CD4-positive, alpha-beta memory T cell (primary cell): ENCODE data around the gene FNDC10. TPM values are rescaled to one million over a fixed set of nuclear protein-coding genes. Genes with fewer than 3 reads are reported as not detected.
A peak's percentile ranks its signal among the peaks of the same experiment; 100 is the strongest.

Experiments
- CTCF ChIA-PET: fragments of 350-600 bp; sonication (Branson Sonifier 250); formaldehyde crosslinking; loops from one replicate; lab custom pipeline; 2021; ENCODE audit warnings: inconsistent platforms; ENCODE audit not compliant: partially characterized antibody; lab: Charles Lee
- POLR2A ChIA-PET: fragments of 350-600 bp; sonication (Branson Sonifier 250); formaldehyde crosslinking; loops from one replicate; lab custom pipeline; 2021; ENCODE audit not compliant: partially characterized antibody; lab: Charles Lee
- DNase-seq, 5 donors: peaks; one replicate each; pipeline versions ENCODE4 v3.0.0 to v3.0.0-alpha.2; 2020 to 2022; ENCODE audit warnings: mixed read lengths in 1 of 5
- H3K27ac ChIP-seq: one replicate; pipeline ENCODE4 v1.7.0; 2013; ENCODE audit warnings: low read depth, low read length
- H3K27me3 ChIP-seq: 2 replicates; pipeline ENCODE4 v1.7.0; 2013; ENCODE audit warnings: mild to moderate bottlenecking, low read length, moderate library complexity; ENCODE audit not compliant: insufficient read depth
- H3K36me3 ChIP-seq: 2 replicates; pipeline ENCODE4 v1.7.0; 2013; ENCODE audit warnings: mild to moderate bottlenecking, low read length, moderate library complexity; ENCODE audit not compliant: insufficient read depth
- H3K4me1 ChIP-seq: 2 replicates; pipeline ENCODE4 v1.7.0; 2013; ENCODE audit warnings: mild to moderate bottlenecking, low read length, moderate library complexity; ENCODE audit not compliant: insufficient read depth
- H3K4me3 ChIP-seq, 2 donors: one replicate each; pipeline ENCODE4 v1.7.0; 2013; ENCODE audit warnings: low read length in 2 of 2, mild to moderate bottlenecking in 1 of 2
- H3K9me3 ChIP-seq, 2 donors: one replicate each; pipeline ENCODE4 v1.7.0; 2013; ENCODE audit warnings: low read length in 2 of 2, control low read depth in 1 of 2; ENCODE audit not compliant: control insufficient read depth in 1 of 2
- H3K27ac Mint-ChIP-seq, 7 donors: one replicate each; pipeline ENCODE4 v1.8.0; 2020 to 2021; ENCODE audit warnings: mixed read lengths in 7 of 7, mild to moderate bottlenecking in 6 of 7, inconsistent platforms in 3 of 7, moderate library complexity in 3 of 7
- H3K27me3 Mint-ChIP-seq, 2 donors: one replicate each; pipeline ENCODE4 v1.8.0; 2020 to 2021; ENCODE audit warnings: mixed read lengths in 2 of 2
- H3K36me3 Mint-ChIP-seq, 2 donors: one replicate each; pipeline ENCODE4 v1.8.0; 2020 to 2021; ENCODE audit warnings: mixed read lengths in 2 of 2, inconsistent platforms in 1 of 2, mild to moderate bottlenecking in 1 of 2
- H3K4me1 Mint-ChIP-seq, 4 donors: one replicate each; pipeline ENCODE4 v1.8.0; 2020 to 2021; ENCODE audit warnings: mixed read lengths in 4 of 4, mild to moderate bottlenecking in 1 of 4
- H3K4me3 Mint-ChIP-seq, 8 donors: one replicate each; pipeline ENCODE4 v1.8.0; 2020 to 2021; ENCODE audit warnings: mixed read lengths in 8 of 8, mild to moderate bottlenecking in 7 of 8, moderate library complexity in 6 of 8, inconsistent platforms in 3 of 8
- H3K9me3 Mint-ChIP-seq, 8 donors: one replicate each; pipeline ENCODE4 v1.8.0; 2020 to 2021; ENCODE audit warnings: mixed read lengths in 8 of 8, mild to moderate bottlenecking in 5 of 8, inconsistent platforms in 3 of 8, moderate library complexity in 1 of 8
- intact Hi-C: fragments of 100-400 bp; cut with micrococcal nuclease; formaldehyde crosslinking; loops from one replicate; pipeline ENCODE4 v1.15.1; 2023
- polyA plus RNA-seq, 2 donors: library from polyadenylated mRNA; unstranded; fragments of 300-500 nt; fragmentation: Illumina TruSeq; gene quantifications; one replicate each; pipeline ENCODE4 v1.2.3, GENCODE V29; 2021
- total RNA-seq, 2 experiments: library from RNA; stranded (reverse); gene quantifications; one replicate each; pipeline ENCODE4 v1.2.3, GENCODE V29; 2021

Gene FNDC10
- total and polyA plus RNA-seq, 4 experiments from 2014 or later = 0.72 to 2.9 (median 2.0) TPM

DNA sequence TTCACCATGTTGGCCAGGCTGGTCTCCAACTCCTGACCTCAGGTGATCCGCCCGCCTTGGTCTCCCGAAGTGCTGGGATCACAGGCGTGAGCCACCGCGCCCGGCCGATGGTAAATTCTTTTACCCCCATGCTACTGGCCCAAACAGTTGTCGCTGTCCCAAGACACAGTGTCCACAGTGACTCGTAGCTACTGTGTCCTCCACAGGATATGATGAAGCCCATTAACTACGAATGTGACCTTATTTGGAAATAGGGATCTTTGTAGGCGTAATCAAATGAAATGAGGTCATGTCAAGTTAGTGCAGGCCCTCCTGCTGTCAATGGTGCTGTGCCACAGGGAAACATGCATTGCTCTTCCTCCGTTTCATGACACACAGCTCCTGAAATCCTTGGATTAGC, 8.5 kb downstream of the FNDC10 start:
- no peaks in the 10 kb centered on the region for H3K36me3 Mint-ChIP-seq
- ChIA-PET POLR2A (no interaction called here), CTCF (no interaction called here)
- Histone ChIP-seq H3K27ac (no peak overlapping the region), H3K4me3 (no peak overlapping the region), H3K36me3 (no peaks in the 10 kb centered on the region), H3K27me3 (no peaks in the 10 kb centered on the region), H3K9me3 (no peaks in the 10 kb centered on the region), H3K4me1 (no peaks in the 10 kb centered on the region)
- H3K4me3 Mint-ChIP-seq = no peak overlapping the region
- H3K27me3 Mint-ChIP-seq = peaks cover 0 to 4% of the 10 kb centered on the region in 2 donors
- no peak for DNase-seq
- H3K27ac Mint-ChIP-seq = no peak overlapping the region
- H3K9me3 Mint-ChIP-seq = peaks cover 0 to 2% (median 0%) of the 10 kb centered on the region in 8 donors
- intact Hi-C loops = no loop called here
- no peaks in the 10 kb centered on the region for H3K4me1 Mint-ChIP-seq

GRCh38 chr1:1583347-1584010, 16.5 kb downstream of the FNDC10 start:
- no peaks in the 10 kb centered on the region for H3K36me3 ChIP-seq
- H3K9me3 ChIP-seq = no peaks in the 10 kb centered on the region
- no peaks in the 10 kb centered on the region for H3K27me3 ChIP-seq
- Mint-ChIP-seq H3K4me1 (no peaks in the 10 kb centered on the region), H3K4me3 (no peak overlapping the region), H3K27me3 (peaks cover 8 to 16% of the 10 kb centered on the region in 2 donors), H3K36me3 (no peaks in the 10 kb centered on the region), H3K9me3 (no peaks in the 10 kb centered on the region), H3K27ac (peak overlapping the region in 1 of 7 donors; percentile 30)
- POLR2A ChIA-PET = interaction anchor here (1.0 kb wide), 1 partner anchor 11 kb away, joined by 3 read pairs; no protein-coding TSS in a partner anchor
- no peak for DNase-seq
- intact Hi-C loops = no loop called here
- H3K27ac ChIP-seq = no peak overlapping the region
- CTCF ChIA-PET = no interaction called here
- H3K4me1 ChIP-seq = no peaks in the 10 kb centered on the region
- H3K4me3 ChIP-seq = no peak overlapping the region

DNA sequence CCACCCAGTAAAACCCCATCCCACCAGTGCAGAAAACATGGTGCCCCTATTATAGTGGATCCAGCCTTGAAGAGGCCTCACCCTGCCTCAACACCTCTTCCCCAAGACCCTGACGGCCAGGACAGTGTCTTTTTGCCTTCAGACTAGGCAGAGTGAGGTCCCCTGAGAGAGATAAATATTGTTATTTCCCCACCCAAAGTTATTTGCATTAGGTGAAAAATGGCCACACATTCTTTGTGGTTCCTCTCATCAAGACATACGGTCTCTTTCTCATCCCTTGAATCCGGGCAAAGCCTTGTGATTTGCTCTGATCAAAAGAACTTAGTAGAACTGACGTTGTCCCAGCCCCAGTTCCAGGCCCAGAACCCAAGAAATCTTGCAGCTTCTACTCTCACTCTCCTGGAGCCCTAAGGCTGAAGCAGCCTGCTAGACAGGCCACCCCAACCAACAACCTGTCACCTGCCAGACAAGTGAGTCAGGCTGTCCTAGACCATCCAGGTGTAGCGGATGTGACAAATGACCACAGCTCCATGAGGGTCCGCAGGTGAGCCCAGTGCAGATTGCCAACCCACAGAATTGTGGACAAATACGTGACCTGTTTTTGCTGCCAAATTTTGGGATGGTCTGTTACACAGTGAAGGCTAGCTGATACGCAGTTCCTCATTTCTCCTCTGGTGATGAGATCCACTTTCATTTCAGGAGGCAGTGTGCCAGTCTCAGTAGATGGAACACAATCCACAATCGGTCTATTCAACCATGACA, 17.2 kb downstream of the FNDC10 start:
- Histone ChIP-seq H3K36me3 (no peaks in the 10 kb centered on the region), H3K27ac (no peak overlapping the region), H3K4me3 (no peak overlapping the region), H3K4me1 (no peaks in the 10 kb centered on the region), H3K27me3 (no peaks in the 10 kb centered on the region), H3K9me3 (no peaks in the 10 kb centered on the region)
- Mint-ChIP-seq H3K4me1 (no peaks in the 10 kb centered on the region), H3K4me3 (no peak overlapping the region), H3K27me3 (peaks cover 8 to 15% of the 10 kb centered on the region in 2 donors), H3K27ac (peak overlapping the region in 1 of 7 donors; percentile 30), H3K9me3 (no peaks in the 10 kb centered on the region), H3K36me3 (no peaks in the 10 kb centered on the region)
- ChIA-PET CTCF (no interaction called here), POLR2A (interaction anchor here (1.0 kb wide), 1 partner anchor 11 kb away, joined by 3 read pairs; no protein-coding TSS in a partner anchor)
- intact Hi-C loops = no loop called here
- DNase-seq = no peak

DNA sequence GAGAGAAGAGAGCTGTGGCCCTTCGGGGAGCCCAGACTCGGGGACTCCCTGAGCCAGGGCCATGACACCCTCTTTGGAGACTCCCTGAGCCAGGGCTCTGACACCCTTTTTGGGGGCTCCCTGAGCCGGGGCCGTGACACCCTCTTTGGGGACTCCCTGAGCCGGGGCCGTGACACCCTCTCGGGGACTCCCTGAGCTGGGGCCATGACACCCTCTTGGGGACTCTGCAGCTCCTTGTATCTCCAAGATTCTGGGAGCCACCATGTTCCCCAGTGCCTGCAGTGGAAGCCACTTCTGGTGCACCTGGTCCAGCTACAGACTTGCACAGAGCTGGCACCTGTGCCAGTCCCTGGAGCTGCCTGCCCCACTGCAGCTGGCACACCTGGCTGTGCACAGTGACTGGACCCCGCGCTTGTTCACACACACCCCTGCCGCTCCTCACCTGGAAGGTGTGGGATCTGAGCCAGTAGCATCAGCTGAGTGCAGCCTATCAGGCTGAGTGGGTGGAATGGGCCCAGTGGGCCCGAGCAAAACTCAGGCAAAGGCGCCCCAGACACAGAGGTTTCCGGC, 21.5 kb downstream of the FNDC10 start:
- Histone ChIP-seq H3K36me3 (no peaks in the 10 kb centered on the region), H3K27me3 (no peaks in the 10 kb centered on the region), H3K4me3 (no peak overlapping the region), H3K9me3 (no peaks in the 10 kb centered on the region), H3K27ac (no peak overlapping the region), H3K4me1 (peaks cover 16% of the 10 kb centered on the region)
- peaks cover 4 to 20% (median 12%) of the 10 kb centered on the region in 4 donors for H3K4me1 Mint-ChIP-seq
- ChIA-PET POLR2A (interaction anchor here (0.9 to 8.3 kb wide), 3 partner anchors 36 to 171 kb away, joined by 3 to 61 read pairs (median 4); partner anchors contain the start of genes MIB2 and MRPL20), CTCF (no interaction called here)
- peaks cover 3 to 11% of the 10 kb centered on the region in 2 donors for H3K27me3 Mint-ChIP-seq
- peaks cover 0 to 11% of the 10 kb centered on the region in 2 donors for H3K36me3 Mint-ChIP-seq
- H3K9me3 Mint-ChIP-seq = peaks cover 0 to 7% (median 0%) of the 10 kb centered on the region in 8 donors
- H3K27ac Mint-ChIP-seq = peak overlapping the region in 2 of 7 donors; percentile 23 to 38
- intact Hi-C loops = loop anchor here (10.0 kb wide), 1 partner anchor 76 kb away; the partner anchor contains the start of gene CDK11B
- no peak for DNase-seq
- H3K4me3 Mint-ChIP-seq = no peak overlapping the region

- Histone ChIP-seq H3K27ac (no peak overlapping the region), H3K36me3 (no peaks in the 10 kb centered on the region), H3K4me1 (peaks cover 26% of the 10 kb centered on the region), H3K27me3 (no peaks in the 10 kb centered on the region), H3K4me3 (no peak overlapping the region), H3K9me3 (no peaks in the 10 kb centered on the region)
- Mint-ChIP-seq H3K36me3 (peaks cover 0 to 13% of the 10 kb centered on the region in 2 donors), H3K27me3 (peaks cover 2 to 6% of the 10 kb centered on the region in 2 donors), H3K27ac (peak overlapping the region in 2 of 7 donors; percentile 38 to 42), H3K9me3 (peaks cover 0 to 7% (median 0%) of the 10 kb centered on the region in 8 donors), H3K4me3 (no peak overlapping the region), H3K4me1 (peaks cover 5 to 24% (median 14%) of the 10 kb centered on the region in 4 donors)
- intact Hi-C loops = loop anchor here (10.0 kb wide), 1 partner anchor 77 kb away; the partner anchor contains the start of gene CDK11B
- ChIA-PET POLR2A (interaction anchor here (0.6 to 8.3 kb wide), 4 partner anchors 37 to 170 kb away, joined by 3 to 61 read pairs (median 4); partner anchors contain the start of genes MIB2 and MRPL20), CTCF (no interaction called here)
- DNase-seq = no peak
Measured at GRCh38 chr1:1577367-1578011, 22.4 kb downstream of the FNDC10 start.

DNA sequence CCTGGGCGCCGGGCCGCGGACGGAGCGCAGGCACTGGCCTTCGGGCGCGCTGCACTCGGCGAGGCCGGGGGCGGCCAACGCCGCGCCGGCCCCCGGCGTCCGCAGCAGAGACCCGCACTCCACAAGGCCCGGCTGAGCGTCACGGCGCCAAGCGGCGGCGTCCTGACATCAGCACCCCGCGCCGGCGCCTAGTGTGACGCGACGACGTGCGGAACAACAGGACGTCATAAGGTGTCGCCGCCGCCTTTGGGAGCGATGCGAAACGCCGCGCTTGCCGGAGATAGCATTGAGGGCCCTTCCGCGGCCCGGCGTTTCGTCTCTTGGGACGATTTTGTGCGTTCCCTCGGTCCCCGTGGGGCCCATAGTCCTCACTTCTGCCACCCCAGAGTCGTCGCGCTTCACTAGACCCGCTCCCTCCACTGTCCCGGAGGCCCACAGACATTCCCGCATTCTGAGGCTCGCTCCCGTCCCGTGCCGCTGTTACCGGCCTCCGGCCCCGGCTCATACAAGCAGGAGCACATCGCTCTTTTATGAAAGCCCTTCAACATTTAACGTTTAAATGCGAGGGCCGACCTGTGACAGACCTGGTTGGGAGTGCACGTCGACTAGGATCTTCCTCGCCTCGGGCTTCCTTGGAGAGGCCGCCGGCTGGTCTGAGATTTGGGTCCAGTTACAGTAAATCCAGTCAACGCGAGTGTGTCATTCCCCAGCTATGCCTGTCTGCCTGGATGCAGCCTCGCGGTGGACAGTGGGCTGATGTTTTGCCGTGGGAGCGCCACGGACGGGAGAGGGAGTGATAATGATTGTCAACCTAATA, 25.0 kb downstream of the FNDC10 start, which contains the start of gene SSU72:
TSS of gene SSU72 (minus strand) at position 143 of the 817 bp plus-strand sequence. CDS start 306 bp downstream, outside the sequence.
- intact Hi-C loops = loop anchor here (1.0 to 10.0 kb wide), 6 partner anchors 24 to 104 kb away; partner anchors contain the start of genes ATAD3A, ATAD3B, CDK11B and MIB2
- CTCF ChIA-PET = interaction anchor here (1.4 kb wide), 1 partner anchor 55 kb away, joined by 4 read pairs; no protein-coding TSS in a partner anchor
- H3K27ac Mint-ChIP-seq = peak within 1 kb of the TSS; percentile 97 to 100 (median 99)

More for the DNA sequence above, 25.0 kb downstream of the FNDC10 start, which contains the start of gene SSU72:
- H3K27me3 ChIP-seq = no peaks in the 10 kb centered on the region
- H3K27me3 Mint-ChIP-seq = no peaks in the 10 kb centered on the region
- H3K4me1 ChIP-seq = peaks cover 43% of the 10 kb centered on the region
- POLR2A ChIA-PET = interaction anchor here (0.9 to 8.3 kb wide), 5 partner anchors 10 to 175 kb away, joined by 3 to 61 read pairs (median 5); partner anchors contain the start of gene MIB2
- DNase-seq = peak; percentile 91 to 95 (median 94)
- peak within 1 kb of the TSS; percentile 97 for H3K4me3 ChIP-seq
- peaks cover 0 to 7% (median 0%) of the 10 kb centered on the region in 8 donors for H3K9me3 Mint-ChIP-seq
- peaks cover 7% of the 10 kb centered on the region for H3K36me3 ChIP-seq
- peaks cover 7 to 23% of the 10 kb centered on the region in 2 donors for H3K36me3 Mint-ChIP-seq
- H3K27ac ChIP-seq = peak within 1 kb of the TSS; percentile 99
- H3K9me3 ChIP-seq = no peaks in the 10 kb centered on the region
- peaks cover 12 to 38% (median 25%) of the 10 kb centered on the region in 4 donors for H3K4me1 Mint-ChIP-seq
- peak within 1 kb of the TSS; percentile 96 to 99 (median 98) for H3K4me3 Mint-ChIP-seq
